HG02678 (cell line): ENCODE measurements around the gene NIPAL1.

Experiments
- ATAC-seq: cut with Tn5 transposase; IDR thresholded peaks from one replicate; pipeline ENCODE4 v1.9.1; 2021; ENCODE audit warnings: mild to moderate bottlenecking, moderate library complexity; ENCODE audit not compliant: unreplicated experiment

NIPAL1 gene

DNA sequence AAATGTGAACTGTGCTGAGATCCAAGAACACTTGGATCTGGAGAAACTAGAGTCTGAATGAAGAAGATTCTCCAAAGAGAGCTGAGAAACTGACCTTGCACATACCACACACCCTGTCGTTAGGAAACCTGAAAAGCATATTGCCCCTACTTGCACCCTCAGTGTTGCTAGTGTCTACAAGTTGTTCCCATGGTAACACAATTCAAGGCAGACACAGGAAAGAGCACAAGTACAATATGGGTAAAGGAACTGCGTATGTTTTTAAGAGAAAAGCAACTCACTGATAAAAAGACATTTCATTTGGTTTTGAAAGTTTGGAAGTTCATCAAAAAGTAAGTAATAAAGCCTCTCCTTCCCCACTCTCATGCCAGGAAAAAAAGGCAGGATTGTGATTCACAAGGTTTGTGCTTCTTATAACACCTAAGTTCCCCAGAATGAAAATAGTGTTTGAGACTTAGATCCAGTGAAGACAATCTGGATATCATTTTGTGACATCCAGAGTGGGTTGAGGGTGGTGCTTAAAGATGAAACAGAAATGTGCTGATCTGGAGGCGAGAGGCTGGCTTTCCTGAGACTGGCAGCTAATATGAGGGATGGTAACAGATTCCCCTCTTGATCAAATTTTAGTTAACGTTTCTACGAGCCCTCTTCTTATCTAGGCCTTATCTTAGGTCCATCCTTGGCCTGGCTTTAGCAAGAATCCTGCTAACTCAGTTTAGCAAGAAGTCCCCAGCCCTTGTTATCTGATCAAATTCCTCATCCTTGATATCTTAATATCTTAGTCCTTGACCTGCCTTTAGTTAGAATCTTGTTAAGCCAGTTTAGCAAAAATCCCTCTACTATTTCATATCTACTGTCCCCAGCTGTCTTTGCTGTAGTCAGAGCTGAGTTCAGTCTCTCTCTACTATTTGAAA lies 42.3 kb downstream of the NIPAL1 start:
- no peak for ATAC-seq

DNA sequence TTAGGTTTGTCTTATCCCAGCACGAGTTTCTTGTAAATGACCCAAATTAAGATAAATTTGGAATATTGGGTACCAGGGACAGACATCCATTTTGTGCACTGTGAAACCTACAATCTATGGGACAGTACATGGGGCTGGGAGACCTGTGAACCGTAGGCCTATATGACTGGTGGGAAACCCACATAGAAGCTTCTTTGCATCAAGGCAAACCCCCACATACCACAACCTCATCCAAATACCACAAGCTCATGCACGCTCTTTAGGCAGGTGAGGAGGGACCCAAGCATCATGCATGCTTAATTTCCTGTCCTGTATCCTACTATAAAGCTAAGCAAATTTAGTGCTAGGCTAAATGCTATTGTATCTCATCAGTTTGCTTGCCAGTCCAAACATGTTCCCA lies 47.8 kb downstream of the NIPAL1 start:
- ATAC-seq, result peak; percentile 45

DNA sequence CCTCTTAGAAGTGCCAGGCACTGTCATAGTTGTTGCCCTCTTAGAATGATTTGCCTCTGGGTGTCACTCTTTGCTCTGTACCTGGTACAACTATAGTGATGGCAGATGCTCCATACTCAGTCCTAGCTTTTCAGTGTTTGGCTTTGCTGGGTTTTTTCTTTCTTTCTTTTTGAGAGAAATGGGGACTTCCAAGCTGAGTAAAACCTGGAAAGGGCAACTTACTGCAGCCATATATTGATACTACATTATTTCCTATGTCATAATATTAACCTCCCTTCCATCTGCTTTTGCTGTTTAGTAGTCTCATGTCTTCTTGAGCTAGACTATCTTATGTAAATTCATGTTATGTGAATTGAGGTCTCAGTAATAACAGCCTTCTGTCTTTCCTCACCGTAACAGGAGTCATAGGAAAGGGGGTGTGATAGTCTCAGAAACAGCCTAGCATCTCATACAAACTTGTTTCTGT lies 49.0 kb downstream of the NIPAL1 start:
- ATAC-seq, result peak; percentile 73

DNA sequence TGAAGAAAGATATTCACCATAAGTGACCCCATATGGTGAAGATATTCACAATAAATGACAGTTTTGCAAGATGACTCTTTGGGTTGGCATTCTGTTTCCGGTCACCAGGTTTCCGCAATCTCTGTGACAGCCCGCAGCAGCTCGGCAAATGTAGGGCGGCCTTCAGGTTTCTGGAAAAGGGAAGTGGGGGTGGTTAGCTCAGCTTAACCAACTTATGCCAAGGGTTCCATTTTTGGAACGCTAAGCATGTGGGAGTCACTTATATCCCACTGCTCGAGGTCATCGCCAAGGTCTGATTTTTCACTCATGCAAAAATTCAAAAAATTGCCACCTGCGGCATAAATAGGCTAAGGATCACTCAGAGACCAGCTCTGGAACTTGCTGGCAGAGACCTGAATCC lies 51.0 kb downstream of the NIPAL1 start:
- ATAC-seq, result no peak

DNA sequence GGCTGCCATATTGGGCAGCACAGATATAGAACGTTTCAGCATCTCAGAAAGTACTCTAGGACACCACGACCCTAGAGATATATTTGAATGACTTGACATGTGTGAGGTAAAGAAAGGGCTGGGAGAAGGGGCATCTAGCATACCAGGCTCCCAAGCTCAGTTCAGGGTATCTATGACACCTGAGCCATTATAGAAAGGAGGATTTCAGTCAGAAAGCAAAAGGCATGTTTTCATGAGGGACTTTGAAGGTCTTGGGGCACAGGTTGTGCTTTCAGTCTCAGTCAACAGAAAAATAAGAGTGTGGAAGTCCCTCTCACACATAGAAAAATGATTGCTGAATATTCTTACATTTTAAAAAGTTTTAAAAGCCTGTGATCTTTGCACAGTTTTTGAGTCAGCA lies 51.6 kb downstream of the NIPAL1 start:
- ATAC-seq, result no peak

DNA sequence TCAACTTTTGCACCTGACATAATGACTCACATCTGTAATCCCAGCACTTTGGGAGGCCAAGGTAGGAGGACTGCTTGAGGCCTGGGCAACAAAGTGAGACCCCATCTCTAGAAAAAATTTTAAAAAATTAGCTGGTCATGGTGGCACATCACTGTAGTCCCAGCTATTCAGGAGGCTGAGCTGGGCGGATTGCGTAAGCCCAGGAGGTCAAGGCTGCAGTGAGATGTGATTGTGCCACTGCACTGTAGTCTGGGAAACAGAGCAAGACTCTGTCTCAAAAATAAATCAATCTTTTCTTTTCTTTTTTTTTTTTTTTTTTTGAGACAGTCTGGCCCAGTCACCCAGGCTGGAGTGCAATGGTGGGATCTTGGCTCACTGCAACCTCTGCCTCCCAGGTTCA lies 52.5 kb downstream of the NIPAL1 start:
- ATAC-seq, result no peak

DNA sequence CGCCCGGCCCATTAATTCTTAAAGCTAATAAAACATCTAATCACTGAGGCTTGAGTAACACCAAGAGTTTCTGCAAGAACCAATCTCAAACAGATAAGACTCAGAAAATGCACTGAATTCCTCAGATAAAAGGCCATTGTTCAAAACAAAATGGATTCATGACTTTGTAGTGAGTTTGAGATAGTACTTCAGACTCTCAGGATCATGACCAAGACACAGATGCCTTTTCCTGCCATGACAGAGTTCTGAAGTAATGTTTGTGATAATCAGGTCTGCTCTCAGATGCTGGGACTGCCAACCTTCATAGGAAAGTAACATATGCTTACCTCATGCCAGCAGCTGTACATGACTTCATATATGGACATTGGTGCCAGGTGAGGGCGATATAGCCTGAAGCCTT lies 54.6 kb downstream of the NIPAL1 start:
- no peak for ATAC-seq

DNA sequence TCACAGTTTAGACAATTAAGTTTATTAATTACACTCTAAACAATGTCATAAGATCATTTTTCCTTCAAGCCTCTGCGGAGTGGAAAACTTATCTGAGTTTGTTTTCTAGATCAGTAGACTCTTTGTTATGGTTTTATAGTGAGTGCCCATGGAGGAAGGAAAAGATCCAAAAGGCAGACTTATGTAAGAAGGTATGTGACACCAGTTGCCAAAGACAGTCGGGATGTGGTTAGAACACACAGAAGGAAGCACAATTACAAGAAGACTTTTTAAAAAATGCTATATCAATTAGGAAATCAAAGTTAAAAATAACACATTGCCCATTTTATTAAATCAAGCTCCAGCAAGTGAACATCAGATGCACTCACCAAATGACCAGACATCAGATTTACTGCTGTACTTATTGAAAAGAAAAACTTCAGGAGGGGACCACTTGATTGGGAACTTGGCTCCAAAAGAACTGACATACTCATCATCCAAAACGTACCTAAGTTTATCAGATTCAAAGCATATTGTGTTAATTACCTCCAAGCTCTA lies 57.1 kb downstream of the NIPAL1 start:
- ATAC-seq, result no peak

DNA sequence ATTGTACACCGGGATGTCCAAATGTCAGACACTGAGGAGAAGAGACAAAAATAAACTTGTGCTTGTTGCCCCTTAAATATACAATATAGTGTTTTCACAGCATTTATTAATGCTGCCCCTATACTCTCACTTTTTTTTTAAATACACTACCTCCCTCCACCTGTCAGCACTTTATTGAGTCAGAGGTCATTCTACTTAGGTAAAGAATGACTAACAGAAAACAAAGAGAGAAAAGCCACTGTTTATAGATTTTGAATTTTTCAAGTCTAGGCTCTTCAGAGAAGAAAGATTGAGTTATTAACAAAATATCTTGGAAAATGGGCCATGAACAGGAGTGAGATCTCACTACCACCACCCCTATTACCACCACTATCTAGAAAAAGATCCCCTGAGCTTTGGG lies 58.1 kb downstream of the NIPAL1 start:
- ATAC-seq, result no peak

DNA sequence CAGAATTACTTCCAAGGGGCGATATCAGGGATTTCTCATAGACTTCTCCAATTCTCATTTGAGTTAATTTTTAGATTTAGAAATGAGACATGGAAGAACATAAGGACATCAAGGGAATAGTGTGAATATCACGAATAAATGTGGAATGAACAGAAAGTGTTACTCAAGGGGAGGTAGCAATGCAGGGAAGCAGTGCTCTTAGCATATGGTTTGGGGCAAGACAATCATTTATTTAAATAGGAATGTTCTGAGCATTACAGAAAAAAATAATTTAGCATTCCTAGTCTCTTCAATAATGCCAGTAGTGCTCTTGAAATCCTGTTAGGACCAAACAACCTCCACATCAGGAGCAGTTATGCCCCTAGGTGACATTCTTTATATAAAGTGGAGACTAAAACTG lies 61.9 kb downstream of the NIPAL1 start:
- no peak for ATAC-seq

DNA sequence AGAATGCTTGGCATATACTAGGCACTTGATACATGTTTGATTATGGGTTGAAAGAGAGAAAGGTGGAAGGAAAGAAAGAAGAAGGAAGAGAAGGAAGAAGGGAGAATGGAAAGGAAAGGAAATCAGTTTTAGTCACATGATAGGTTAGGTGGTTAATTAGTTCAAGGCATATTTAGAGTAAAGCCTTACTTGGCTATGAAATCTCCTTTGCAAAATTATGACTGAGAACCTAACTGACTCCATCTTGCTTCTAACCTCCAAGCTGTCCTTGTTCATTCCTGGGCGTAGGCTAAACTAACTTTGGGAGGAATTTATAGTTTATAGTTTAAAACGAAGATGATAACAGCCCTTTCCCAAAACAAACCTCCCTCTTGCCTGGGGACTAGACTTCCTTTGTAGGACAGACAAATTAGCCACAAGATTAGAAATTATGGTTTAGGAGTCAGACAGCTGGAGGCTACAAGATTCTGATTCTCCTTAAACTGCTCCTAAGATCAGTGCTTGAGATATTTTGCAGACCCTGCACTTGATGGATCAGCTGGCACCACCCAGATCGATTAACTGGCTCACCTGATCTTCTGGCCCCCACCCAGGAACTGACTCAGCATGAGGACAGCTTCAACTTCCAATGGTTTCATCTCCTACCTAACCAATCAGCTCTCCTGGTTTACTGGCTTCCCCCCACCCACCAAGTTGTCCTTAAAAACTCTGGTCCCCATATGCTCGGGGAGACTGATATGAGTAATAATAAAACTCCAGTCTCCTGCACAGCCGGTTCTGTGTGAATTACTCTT lies 62.5 kb downstream of the NIPAL1 start:
- no peak for ATAC-seq

DNA sequence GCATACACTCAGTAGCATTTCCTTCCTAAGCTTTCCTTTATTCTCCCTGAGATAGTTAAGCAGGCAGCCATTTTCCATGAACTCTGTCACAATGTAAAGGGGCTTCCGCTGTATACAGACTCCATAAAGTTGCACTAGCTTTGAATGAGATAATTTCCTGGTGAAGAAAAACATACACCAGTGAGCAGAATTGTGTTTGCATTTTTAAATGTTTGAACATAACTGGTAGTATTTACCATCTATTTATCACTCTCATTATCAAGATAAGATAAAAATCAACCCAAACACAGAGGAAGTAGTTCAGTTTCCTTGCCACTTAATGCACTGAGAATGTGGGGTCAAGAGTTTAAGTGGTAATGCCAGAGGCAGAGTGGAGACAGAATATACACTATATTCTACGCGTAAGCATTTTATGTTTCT lies 63.4 kb downstream of the NIPAL1 start:
- no peak for ATAC-seq

DNA sequence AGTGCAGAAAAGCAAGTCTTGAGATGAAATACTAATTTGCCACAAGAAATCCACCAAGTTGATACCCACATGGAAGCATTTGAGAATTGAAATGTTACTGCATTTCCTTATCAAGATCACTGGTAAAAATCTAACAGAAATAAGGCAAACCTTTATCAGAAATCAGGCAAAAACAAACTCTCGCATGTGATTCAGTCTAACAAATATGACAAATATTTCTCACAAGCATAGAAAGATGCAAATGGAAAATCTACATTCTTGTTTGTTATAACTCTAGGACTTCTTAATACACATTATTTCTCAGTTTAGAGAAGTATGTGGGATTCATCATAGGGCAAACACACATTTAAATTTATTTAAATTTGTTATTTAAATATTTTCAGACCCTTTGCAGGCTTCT lies 64.6 kb downstream of the NIPAL1 start:
- ATAC-seq, result no peak

DNA sequence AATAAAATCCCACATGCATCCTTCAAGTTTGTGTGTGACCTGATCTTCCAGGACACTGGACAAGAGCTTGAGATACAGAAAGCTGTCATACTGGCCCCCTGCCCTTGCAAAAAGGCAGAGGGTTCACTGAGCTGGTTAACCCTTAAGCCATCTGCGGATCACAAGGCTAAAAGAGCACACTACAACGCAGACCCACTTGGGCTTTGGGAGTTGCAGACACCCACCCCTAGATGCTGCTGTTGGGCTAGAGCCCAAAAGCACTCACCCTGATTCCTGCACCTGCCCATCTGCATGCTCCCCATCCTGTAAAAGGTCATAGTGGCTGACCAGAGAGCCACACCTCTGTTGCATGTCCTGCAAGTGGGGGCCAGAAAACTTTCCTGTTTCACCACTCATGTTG lies 66.4 kb downstream of the NIPAL1 start:
- ATAC-seq, result no peak

DNA sequence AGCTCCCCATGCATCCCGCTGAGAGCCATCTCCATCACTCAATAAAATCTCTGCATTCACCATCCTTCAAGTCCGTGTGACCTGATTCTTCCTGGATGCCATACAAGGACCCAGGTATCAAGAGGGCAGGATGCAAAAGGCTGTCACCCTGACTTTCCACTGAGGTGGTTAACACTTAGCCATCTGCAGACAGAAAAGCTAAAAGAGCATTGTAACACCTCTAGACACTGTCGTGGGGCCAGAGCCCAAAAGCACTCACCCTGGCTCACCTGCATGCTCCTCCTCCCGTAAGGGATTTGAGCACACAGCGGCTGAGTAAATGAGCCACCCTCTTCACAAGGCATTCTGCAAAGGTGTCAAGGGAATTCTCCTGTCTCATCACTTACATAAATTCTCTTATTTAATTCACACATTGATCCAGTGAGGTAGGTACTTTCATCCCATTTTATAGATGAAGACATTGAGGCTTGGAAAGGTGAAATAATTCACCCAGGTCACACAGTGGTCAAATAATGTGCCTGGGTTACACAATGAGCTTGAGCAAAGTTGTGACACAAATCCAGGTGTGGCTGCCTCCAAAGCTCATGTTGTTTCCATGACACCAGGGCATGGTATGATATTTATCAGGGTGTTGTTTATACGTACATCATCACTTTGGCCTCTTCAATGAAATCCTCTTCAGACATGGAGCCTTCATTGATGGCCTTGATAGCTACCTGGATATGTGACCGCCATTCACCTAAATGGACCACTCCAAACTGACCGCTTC lies 69.4 kb downstream of the NIPAL1 start:
- no peak for ATAC-seq
